GM19240 (cell line): ENCODE results near the gene MTFR1L.

ENCODE experiments used
- DNase-seq: peaks from one replicate; pipeline ENCODE4 v3.0.0; 2011; ENCODE audit warnings: low spot score; ENCODE audit not compliant: insufficient read length

Gene MTFR1L

DNA sequence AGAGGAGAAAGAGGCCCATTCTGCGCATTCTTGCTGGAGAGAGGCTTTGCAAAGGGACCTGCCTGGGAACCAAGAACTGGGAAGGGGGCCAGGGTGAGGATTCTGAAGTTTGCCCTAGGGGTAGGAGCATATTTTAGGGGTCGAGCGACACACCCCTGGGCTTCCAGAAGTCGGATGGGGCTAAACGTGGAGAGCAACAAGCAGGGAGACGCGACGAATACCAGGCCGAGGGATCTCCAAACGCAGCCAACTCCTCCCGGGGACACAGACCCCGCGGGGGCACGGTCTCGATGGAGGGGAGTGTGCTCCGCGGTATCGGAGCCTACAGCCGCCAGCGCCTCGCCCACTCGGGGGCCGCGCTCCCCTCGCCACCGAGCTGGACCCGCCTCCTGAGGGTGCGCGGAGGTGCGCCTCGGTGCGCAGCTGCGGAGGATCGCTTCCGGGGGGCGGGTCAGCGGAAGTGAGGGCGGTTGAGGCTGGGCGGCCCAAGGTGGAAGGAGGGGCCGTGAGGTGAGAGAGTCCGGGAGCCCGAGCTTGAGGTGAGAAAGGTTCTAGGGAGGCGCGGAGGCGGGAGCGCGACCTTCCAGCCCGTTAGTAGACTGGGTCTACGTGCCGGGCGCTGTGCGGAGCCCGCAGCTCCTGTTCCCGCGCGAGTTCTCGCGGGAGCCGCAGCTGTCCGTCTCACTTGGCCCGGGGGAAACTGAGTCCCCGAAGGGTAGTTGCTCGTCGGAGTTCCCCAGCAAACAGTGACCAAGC lies at the start of gene MTFR1L:
Gene MTFR1L (plus strand): TSS at position 464 of the 756 bp plus-strand sequence. CDS start 3,151 bp downstream, outside the sequence.
- DNase-seq = peak; percentile 98

- no peak for DNase-seq
Observed at GRCh38 chr1:25770541-25771220, 49.1 kb upstream of the MTFR1L start.

- no peak for DNase-seq
Observed at GRCh38 chr1:25771221-25772114, 48.3 kb upstream of the MTFR1L start.

GRCh38 chr1:25772164-25772563 lies 47.6 kb upstream of the MTFR1L start:
- no peak for DNase-seq

- DNase-seq = no peak
Observed at GRCh38 chr1:25772692-25773245, 47.0 kb upstream of the MTFR1L start.

- no peak for DNase-seq
Observed at GRCh38 chr1:25773441-25774125, 46.2 kb upstream of the MTFR1L start.

DNA sequence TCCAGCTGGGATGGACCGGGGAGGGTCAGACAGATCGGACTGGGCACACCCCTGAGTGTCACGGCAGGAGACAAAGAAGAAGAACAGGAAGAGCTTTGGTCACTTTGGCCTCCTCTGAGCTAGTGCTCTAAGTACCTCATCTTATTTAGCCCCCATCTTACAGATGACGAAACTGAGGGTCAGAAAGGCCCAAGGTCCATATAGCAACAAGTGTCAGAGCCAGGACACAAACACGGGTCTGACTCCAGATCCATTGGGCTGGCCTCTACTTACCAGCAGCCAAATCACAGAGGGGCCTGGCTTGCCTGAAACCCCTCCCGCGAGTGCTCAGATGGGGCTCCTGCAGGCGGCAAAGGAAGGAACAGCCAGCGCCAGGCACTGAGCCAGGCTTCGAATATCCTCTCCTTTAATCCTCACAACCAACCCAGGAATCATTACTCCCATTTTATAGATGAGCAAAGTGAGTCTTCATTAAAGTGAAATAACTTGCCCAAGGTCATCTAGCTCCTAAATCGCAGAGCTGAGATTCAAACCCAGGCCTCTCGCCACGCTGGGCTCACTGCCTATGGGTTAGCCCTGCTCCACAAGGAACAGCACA lies 45.4 kb upstream of the MTFR1L start:
- no peak for DNase-seq

DNA sequence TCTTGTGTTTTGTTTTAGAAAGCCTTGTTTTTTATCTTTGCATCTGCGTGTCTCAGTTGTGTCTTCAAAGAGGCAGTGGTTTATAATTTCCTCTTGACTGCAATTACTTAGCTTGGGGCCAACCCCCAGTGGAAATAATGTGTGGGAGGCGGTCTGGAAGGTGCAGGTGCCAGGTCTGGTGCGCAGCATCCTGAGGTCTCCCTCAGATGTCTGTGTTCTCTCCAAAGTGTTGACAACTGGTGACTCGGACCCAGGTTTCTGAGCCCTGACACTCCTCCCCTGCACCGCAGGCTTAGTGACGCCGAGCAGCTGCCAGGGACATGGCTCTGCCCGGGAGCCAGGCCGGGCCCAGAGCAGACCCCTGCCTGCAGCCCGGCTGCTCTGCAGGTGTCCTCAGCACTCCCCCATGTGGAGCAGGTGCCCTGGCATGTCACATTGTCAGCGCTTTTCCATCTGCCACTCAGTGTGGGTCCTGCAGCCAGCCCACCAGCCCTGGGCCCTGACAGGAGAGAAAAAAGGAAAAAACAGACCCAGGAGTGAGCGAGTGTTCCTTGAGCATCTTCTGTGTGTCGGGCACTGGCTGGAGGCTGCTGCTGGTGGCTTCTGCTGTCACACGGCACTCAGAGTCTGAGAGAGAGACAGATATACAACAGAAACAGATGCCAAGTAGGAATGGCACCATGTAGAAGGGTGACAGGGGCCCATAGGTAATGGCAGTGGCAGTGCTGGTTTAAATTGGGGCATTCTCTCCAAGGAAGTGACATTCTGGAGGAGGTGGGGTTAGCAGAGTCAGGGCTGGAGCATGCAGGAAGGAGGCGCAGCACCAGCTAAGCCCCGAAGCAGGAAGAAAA lies 44.6 kb upstream of the MTFR1L start:
- no peak for DNase-seq

- no peak for DNase-seq
Observed at GRCh38 chr1:25779388-25779787, 40.4 kb upstream of the MTFR1L start.

- no peak for DNase-seq
Observed at GRCh38 chr1:25779894-25780293, 39.9 kb upstream of the MTFR1L start.

DNA sequence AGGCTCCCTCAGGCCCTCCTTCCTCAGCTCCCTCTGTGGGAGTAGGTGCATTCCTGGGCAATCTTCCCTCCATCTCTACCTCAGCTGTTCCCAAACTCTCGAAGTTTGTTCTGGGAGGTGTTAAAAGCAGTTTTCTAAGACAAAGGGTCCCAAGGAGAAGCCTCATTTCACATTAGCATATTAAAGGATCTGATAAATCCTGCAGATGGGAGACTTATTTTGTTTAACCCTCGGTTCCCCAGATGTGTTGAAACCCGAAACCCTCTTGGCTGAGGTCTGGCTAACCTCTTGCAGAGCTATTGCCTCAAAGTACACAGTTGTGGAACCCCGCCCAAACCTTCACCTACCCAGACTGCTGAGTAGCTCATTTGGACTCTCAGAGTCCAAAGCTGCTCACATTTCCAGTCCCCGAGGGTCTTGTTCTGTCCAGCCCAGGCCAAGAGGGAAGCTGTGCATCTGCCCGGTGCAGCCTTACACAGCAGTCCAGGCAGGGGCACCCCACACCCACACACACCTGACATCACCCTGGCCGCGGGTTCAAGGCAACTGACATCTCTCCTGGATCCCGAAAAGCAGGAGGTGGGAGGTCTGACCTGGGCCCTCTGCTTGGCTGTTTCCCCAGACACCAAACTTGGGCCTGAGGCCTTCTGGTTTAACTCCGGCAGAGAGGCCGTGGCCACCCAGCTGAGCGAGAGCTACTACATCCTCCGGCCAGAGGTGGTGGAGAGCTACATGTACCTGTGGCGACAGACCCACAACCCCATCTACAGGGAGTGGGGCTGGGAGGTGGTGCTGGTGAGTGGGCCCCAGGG lies 39.2 kb upstream of the MTFR1L start:
- DNase-seq = no peak

DNA sequence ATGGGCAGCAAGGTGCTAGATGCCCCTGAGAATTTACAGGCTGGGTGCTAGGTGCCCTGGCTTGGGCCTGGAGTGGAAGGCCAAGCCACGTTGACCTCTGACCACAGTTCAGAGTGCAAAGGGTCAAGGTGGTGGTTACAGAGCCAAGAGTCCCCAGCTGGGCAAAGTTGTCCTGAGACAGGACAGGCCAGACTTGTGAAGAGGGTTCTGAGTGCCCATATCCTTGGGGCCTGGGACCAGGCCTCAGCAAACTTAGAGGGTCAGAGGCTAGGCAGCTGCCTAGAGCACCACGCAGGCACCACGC lies 38.7 kb upstream of the MTFR1L start:
- no peak for DNase-seq

DNA sequence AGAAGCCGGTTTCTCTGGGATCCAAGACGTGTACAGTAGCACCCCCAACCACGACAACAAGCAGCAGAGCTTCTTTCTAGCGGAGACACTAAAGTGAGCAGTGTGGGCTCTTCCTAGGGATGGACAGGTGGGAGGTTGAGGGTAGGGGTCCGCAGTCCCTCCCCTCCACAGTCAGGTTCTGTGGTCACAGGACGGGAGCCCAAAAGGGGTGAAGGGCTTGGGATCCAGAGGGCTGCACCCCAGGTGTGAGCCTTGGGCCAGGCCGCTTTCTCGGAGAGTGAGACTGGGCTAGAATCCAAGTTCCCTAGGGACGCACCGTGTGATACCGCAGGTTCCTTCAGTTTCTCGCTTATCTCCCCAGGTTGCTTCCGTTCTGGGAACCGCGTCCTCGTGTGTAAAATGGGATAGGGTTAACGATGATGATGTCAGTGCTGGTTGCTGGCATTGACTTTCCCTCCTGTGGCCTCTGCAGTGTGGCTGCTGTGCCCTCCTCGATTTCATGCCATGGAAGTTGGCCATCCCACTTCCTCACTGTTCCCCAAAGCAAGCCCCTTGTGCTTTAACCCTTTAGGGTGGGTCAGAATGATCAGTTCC lies 37.0 kb upstream of the MTFR1L start:
- no peak for DNase-seq

DNA sequence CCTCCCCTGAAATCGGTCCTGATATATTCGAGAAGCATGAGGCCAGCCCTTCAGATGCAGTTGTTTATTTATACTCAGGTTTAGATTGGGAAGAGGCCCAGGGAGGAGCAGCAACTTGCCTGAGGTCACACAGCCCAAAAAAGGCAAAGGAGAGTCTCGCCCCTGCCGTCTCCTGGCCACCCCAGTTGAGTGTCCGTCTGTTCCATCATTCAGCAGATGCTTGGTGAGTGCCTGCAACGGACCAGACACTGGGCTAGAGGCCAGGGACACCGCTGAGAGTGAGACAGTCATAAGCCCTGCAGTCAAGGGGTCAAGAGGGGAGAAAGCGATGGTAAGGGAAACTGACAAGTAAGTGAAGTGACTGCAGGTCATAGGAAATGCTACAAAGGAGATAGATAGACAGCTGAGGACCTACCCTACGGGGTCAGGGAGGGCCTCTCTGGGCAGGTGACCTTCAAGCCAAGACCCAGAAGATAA lies 35.1 kb upstream of the MTFR1L start:
- no peak for DNase-seq

DNA sequence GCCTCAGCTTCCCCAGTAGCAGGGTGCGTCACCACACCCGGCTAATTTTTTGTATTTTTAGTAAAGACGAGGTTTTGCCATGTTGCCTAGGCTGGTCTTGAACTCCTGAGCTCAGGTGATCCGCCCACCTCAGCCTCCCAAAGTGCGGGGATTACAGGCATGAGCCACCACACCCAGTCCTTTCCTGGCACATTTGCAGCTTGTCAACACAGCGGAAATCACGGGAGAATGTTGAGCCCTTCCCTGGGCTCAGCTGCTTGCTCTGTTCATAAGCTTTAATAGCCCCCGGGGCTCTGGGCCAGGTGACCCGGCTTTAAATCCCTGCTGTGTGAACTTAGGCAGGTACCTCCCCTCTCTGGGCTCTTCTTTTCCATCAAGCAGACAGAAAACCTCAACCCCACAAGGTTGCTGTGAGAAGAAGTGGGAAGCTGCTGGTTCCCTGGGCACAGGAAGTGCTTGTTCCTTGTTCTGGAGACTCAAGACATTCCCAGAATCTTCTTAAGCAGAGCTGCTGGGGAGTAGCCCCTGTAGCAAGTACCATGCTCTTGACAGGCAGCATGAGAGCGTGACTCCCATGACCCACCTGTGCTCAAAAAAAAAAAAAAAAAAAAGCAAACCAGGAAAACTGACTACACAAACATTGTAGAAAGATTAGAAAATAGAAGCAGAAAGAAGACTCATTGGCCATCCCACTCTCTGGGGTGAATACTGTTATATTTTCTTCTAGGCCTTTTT lies 34.3 kb upstream of the MTFR1L start:
- no peak for DNase-seq

DNA sequence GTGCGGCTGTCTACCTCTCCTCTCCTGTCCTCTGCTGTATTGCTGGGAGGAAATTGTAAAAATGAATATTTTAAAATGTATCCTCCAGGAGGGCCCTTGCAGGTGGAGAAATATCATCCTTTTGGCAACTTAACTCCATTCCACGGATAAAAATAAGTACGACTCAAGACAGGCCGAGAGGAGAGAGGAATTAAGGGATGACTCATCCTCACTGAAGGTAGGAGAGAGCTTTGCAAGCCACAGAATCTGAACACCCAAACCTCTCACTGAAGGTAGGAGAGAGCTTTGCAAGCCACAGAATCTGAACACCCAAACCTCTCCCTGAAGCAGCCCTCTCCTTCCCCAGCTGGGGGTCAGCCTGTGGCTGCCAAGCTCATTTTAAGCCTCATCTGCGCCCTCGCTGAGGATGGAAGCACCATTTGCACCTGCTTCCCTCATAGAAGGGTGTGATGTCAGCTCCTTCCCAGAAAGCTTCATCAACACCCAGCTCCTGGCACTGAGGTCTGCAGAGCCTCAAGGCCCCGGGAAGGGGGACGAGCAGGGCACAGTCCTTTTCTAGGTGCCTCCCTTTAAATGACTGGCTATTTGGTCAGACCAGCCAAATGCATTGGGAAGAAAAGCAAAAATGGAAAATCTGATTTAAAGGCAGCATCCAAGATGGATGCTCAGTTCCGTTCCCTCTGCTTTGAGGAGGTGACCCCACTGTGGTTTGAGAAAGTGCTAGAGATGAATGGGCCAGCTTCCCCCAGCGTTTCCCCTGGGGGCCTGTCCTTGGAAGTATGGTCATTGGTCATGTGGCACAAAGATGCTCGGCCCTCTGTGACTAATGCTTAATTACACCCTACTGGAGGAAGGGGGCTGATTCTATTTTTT lies 32.6 kb upstream of the MTFR1L start:
- no peak for DNase-seq

DNA sequence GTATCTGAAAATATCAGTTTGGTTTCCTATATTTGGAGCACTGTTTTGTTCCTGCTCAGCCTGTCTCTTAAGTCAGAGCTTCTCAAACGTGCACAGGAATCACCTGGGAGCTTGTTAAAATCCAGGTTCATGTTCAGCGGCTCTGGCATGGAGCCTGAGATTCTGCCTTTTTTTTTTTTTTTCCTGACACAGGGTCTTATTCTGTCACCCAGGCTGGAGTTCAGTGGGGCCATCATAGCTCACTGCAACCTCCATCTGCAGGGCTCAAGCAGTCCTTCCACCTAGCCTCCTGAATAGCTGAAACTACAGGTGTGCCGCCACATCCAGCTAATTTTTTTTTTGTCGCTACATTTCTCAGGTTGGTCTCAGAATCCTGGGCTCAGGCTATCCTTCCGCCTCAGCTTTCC lies 32.0 kb upstream of the MTFR1L start:
- DNase-seq = no peak
